Ishikawa (cell line): Measurements from ENCODE around the gene CDCA5.

Source experiments
- CEBPB ChIP-seq: IDR thresholded peaks from 2 replicates; pipeline ENCODE4 v1.6.1; 2012
- EGR1 ChIP-seq: IDR thresholded peaks from 2 replicates; pipeline ENCODE4 v1.6.1; 2012
- EP300 ChIP-seq: IDR thresholded peaks from 2 replicates; pipeline ENCODE4 v1.6.1; 2012; ENCODE audit warnings: borderline replicate concordance
- FOXM1 ChIP-seq: IDR thresholded peaks from 2 replicates; pipeline ENCODE4 v1.6.1; 2012; ENCODE audit warnings: low read depth, borderline replicate concordance
- MAX ChIP-seq: IDR thresholded peaks from 2 replicates; pipeline ENCODE4 v1.6.1; 2012
- RAD21 ChIP-seq: IDR thresholded peaks from 2 replicates; pipeline ENCODE4 v1.6.1; 2012; ENCODE audit warnings: low read depth
- TAF1 ChIP-seq: IDR thresholded peaks from 2 replicates; pipeline ENCODE4 v1.6.1; 2012; ENCODE audit warnings: low read depth, mild to moderate bottlenecking
- TF ChIP-seq, protein P1 (sequence below): IDR thresholded peaks from 2 replicates; pipeline ENCODE4 v1.6.1; 2012
- TF ChIP-seq, protein P2 (sequence below): IDR thresholded peaks from 2 replicates; pipeline ENCODE4 v1.6.1; 2012; ENCODE audit warnings: low read depth, mild to moderate bottlenecking

DNA sequence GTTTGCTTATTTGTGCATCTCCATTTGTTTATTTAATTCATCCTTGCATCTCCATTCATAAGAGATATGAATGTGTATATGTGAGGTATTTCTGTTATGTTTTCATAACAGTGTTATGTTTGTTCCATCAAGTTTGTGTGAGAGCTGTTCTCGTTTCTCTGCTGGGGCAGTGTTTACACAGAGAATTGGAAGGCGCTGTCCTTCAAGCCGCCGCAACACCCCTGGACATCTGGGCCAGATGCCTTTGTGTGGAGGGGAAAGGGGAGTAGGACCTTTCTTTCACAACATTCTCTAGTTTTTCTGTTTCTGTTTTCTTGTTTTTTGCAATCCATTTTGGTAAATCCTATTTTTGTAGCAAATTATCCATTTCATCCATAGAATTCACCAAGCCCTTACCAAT is 20.8 kb upstream of the CDCA5 start:
- TF ChIP-seq EGR1 (no peak), CEBPB (no peak), RAD21 (no peak), TAF1 (no peak), EP300 (no peak), MAX (no peak), FOXM1 (no peak)
- TF ChIP-seq, protein P1, sequence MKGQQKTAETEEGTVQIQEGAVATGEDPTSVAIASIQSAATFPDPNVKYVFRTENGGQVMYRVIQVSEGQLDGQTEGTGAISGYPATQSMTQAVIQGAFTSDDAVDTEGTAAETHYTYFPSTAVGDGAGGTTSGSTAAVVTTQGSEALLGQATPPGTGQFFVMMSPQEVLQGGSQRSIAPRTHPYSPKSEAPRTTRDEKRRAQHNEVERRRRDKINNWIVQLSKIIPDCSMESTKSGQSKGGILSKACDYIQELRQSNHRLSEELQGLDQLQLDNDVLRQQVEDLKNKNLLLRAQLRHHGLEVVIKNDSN: no peak
- TF ChIP-seq, protein P2, sequence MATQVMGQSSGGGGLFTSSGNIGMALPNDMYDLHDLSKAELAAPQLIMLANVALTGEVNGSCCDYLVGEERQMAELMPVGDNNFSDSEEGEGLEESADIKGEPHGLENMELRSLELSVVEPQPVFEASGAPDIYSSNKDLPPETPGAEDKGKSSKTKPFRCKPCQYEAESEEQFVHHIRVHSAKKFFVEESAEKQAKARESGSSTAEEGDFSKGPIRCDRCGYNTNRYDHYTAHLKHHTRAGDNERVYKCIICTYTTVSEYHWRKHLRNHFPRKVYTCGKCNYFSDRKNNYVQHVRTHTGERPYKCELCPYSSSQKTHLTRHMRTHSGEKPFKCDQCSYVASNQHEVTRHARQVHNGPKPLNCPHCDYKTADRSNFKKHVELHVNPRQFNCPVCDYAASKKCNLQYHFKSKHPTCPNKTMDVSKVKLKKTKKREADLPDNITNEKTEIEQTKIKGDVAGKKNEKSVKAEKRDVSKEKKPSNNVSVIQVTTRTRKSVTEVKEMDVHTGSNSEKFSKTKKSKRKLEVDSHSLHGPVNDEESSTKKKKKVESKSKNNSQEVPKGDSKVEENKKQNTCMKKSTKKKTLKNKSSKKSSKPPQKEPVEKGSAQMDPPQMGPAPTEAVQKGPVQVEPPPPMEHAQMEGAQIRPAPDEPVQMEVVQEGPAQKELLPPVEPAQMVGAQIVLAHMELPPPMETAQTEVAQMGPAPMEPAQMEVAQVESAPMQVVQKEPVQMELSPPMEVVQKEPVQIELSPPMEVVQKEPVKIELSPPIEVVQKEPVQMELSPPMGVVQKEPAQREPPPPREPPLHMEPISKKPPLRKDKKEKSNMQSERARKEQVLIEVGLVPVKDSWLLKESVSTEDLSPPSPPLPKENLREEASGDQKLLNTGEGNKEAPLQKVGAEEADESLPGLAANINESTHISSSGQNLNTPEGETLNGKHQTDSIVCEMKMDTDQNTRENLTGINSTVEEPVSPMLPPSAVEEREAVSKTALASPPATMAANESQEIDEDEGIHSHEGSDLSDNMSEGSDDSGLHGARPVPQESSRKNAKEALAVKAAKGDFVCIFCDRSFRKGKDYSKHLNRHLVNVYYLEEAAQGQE: no peak
